AG09309 (cell line): ENCODE results near the gene CDR2L.

Experiments
- DNase-seq: peaks from one replicate; pipeline ENCODE4 v3.0.0-alpha.2; 2010; ENCODE audit warnings: low read depth
- H3K4me3 ChIP-seq: 2 replicates; pipeline ENCODE4 v1.5.1; 2011; ENCODE audit warnings: mild to moderate bottlenecking, low read depth, low read length, moderate library complexity; ENCODE audit not compliant: control insufficient read depth
- CTCF ChIP-seq: IDR thresholded peaks from 2 replicates; pipeline ENCODE4 v1.5.1; 2011; ENCODE audit warnings: mild to moderate bottlenecking, low read depth, low read length, inconsistent platforms; ENCODE audit not compliant: insufficient read depth, control insufficient read depth; ENCODE audit errors: missing control alignments

Gene CDR2L

GRCh38 chr17:74987418-74987908 lies at the start of gene CDR2L:
Gene CDR2L (plus strand): TSS chr17:74987632. CDS start chr17:74988044, 412 bp downstream.
- TF ChIP-seq CTCF = no peak
- H3K4me3 ChIP-seq = peak within 1 kb of the TSS; percentile 85
- peak; percentile 67 for DNase-seq

GRCh38 chr17:74938194-74938950 lies 49.1 kb upstream of the CDR2L start:
- TF ChIP-seq CTCF = no peak
- no peak for DNase-seq
- H3K4me3 ChIP-seq = no peak overlapping the region

GRCh38 chr17:74939534-74939933 lies 47.9 kb upstream of the CDR2L start:
- no peak for TF ChIP-seq CTCF
- H3K4me3 ChIP-seq = no peak overlapping the region
- DNase-seq = no peak

- TF ChIP-seq CTCF = no peak
- no peak overlapping the region for H3K4me3 ChIP-seq
- DNase-seq = no peak
Observed at GRCh38 chr17:74941128-74941725, 46.2 kb upstream of the CDR2L start.

- H3K4me3 ChIP-seq = no peak overlapping the region
- no peak for DNase-seq
- no peak for TF ChIP-seq CTCF
Observed at GRCh38 chr17:74943808-74944522, 43.5 kb upstream of the CDR2L start.

GRCh38 chr17:74945543-74945942 lies 41.9 kb upstream of the CDR2L start:
- no peak for TF ChIP-seq CTCF
- no peak overlapping the region for H3K4me3 ChIP-seq
- no peak for DNase-seq
